Suppressor macrophage treated with lipopolysaccharide for 1 hour (primary cell): ENCODE data around the gene NCKAP5.
"Not testable (repeated sequence)": the region's sequence is repeated elsewhere in the genome, so short reads cannot be mapped to it uniquely, and the experiment has no call there.

Experiments used
- DNase-seq, 3 donors: peaks; one replicate each; pipeline ENCODE4 v3.0.0-alpha.2; 2020 to 2022

Gene NCKAP5

GRCh38 chr2:133496501-133497269 is 71.6 kb downstream of the NCKAP5 start:
- DNase-seq, result no peak

- no peak for DNase-seq
These were observed 73.0 kb downstream of the NCKAP5 start for GRCh38 chr2:133495226-133495625.

GRCh38 chr2:133492719-133493380 is 75.4 kb downstream of the NCKAP5 start:
- no peak for DNase-seq

GRCh38 chr2:133490411-133490980 is 77.8 kb downstream of the NCKAP5 start:
- no peak for DNase-seq

DNA sequence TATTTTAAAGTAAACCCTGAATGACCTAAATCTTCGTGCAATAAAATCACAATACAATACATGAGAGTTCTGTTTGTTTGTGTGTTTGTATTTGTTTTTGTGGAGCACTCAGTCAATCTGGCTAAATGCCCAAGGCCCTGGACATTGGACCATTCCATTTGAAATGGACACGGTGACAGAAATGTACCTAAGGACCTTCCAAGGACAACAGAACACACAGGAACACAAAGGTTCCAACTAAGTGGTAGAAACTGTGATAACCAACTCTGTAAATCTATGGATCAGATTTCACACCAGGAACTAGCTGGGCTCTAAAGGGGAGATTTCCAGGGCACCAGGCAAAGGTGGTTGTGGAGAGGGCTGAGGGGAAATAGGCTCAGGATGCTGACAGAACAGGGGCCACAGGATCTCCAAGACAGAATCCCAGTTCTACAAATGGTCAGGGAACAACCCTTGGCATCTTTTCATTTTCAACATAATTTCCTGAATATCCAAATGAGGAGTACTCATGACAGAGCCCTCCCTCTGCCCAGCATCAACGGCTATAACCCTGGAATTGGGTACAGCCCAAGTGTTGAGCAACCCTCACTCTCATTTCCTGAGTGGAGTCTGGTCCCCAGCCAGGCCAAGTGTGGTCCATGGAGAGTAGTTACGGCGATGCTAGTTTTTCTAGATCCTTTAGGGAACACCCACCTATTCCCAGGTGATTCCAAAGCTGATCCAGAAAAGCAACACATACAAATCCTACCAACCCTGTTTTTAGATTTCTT is 78.4 kb downstream of the NCKAP5 start:
- no peak for DNase-seq

GRCh38 chr2:133489146-133489545 is 79.1 kb downstream of the NCKAP5 start:
- DNase-seq, result no peak

DNA sequence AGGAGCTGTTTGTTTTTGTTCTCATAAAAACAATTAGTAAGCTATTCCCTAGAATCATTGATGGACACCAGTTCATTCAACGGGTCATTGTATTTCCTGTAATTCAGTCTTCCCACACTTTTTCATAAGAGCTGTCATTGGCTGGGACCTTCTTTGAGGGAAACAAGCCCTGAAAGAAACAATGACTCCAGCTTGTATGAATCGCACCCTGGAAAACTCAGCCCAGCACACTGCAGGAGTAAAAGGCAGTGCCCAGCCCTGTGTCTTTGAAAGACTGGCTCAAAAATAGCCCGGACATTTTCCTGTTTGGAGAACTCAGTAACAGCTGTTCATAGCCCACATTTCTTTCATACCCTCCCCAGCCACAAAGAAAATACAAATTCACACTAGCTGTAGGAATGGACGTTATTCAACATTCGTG is 81.5 kb downstream of the NCKAP5 start:
- DNase-seq, result no peak

GRCh38 chr2:133485868-133486267 is 82.4 kb downstream of the NCKAP5 start:
- DNase-seq, result no peak

DNA sequence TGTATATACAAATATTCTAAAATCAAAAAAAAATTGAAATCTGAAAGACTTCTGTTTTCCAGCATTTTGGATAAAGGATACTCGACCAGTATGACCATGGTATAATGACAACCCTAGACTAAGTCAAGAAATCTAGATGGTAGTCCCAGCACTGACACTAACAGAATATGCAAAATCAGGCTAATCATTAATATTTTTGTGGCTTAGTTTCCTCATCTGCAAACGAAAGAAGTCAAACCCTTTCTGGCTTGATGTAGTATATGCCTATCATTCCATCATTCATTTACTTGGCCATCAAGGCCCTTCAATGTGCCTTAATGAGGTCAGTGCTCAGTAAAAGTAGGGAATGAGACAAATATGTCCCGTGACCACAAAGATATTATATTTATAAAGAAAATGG is 83.5 kb downstream of the NCKAP5 start:
- DNase-seq, result no peak

DNA sequence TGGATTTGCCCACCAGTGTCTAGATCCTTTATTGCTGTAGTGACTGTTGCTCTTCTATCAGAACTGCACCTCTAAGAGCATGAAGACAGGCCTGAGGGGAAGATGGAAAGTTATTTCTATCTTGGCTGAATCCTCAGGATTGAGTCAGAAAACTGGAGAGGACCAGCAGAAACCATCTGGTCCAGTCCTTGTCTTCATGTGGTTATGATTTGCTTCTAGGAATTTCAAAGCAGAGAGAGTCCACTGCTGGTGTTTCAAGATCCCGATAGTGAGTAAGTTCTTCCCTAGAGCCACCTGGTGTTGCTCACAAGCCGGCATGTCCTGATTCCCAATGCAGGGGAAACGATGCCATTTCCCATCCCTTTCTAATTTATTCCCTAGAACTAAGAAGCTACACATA is 84.2 kb downstream of the NCKAP5 start:
- no peak for DNase-seq

DNA sequence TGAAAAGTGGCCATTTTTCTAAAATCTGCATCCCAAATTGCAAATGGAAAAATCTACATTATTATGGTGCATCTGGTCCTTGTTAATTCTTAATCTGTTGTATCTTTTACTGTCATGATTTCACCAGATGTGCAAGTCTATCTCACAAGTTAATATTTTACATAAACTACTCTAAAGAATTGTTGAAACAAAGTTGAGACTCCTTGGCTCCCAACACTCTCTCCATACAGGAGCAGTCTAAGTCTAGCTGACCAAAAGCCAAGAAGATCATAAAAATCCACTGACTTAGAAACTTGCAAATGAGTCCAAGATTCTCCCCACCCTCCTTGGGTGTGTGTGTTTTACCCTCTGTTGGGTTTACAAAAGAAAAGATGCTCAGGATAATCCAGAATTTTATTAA is 85.1 kb downstream of the NCKAP5 start:
- no peak for DNase-seq

GRCh38 chr2:133480707-133481429 is 87.4 kb downstream of the NCKAP5 start:
- DNase-seq, result no peak

GRCh38 chr2:133477616-133477990 is 90.7 kb downstream of the NCKAP5 start:
- DNase-seq, result no peak

GRCh38 chr2:133476931-133477615 is 91.2 kb downstream of the NCKAP5 start:
- no peak for DNase-seq

- no peak for DNase-seq
These were observed 92.0 kb downstream of the NCKAP5 start for GRCh38 chr2:133476286-133476685.

DNA sequence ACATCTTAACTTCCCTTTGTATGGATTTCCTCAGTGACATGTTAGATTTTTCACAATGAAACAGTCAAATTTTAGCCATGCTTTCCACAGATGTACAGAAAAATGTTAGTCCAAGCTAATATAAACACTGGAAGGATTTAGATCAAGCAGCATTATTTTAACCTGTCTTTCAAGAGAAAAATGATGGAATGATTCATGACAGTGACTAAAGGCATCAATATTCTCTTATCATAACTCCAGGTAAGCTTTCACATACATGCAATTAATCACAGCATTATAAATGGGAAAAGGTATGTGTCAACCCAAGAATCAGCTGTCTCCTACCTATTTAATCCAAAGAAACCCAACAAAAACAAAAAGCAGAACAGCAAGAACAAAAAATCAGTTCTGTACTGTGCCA is 92.7 kb downstream of the NCKAP5 start:
- DNase-seq, result no peak

DNA sequence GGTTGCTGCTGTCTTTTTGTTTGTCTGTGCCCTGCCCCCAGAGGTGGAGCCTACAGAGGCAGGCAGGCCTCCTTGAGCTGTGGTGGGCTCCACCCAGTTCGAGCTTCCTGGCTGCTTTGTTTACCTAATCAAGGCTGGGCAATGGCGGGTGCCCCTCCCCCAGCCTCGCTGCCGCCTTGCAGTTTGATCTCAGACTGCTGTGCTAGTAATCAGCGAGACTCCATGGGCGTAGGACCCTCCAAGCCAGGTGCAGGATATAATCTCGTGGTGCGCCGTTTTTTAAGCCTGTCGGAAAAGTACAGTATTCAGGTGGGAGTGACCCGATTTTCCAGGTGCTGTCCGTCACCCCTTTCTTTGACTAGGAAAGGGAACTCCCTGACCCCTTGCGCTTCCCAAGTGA is 97.8 kb downstream of the NCKAP5 start:
- DNase-seq, result not testable (repeated sequence)

DNA sequence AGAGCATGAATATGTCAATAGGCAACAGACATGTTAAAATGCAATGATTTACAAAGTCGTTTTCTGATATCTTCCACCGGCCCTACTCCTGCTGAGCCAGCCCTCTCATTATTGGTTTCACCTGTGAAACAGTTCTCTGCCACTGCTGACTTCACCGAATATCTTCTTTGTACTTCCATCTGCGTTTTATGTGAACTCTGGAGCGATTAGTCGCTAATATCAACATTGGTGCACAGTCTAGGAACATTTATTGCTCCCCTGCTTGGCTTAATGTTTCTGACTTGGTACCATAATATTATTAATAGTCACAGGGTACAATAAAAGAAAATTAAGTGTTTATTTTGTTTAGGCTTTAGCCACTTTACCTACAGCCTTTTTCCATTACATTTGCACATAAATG is 105.5 kb downstream of the NCKAP5 start:
- DNase-seq, result no peak

DNA sequence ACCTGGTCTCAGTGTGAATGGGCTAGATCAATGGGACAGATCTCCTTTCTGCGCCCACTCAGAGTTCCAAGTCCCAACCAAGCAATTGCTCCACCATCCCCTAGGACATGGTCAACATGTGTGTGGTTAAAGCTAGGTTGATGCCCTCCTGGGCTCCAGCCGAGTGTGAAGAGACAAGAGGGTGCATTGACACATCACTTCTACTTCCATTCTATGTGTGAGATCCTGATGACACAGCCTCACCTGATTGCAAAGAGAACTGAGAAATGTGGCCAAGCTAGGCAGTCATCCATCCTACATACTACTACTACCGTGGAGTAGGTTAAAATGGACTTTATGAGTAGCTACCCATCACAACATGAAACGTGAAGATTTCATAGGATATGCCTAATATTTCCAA is 106.8 kb downstream of the NCKAP5 start:
- no peak for DNase-seq

- no peak for DNase-seq
These were observed 108.7 kb downstream of the NCKAP5 start for GRCh38 chr2:133459590-133459989.

DNA sequence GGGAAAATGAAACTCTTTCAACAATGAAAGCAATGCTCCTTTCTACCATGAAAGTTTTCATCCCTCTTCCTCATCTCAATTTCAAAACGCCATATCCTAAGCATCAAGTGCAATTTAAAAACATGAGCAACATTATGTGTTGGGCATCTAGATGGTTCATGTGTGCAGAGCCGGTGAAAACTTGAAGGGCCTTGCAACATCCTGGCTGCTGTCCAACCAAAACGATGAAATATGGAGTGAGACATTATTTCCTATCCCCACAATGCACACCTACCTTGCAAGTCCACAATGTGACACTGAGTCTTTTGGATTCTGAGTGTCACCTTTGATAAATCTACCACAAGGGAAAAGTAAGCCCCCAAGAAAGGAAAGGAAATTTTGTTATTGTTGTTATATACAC is 110.0 kb downstream of the NCKAP5 start:
- DNase-seq, result no peak

DNA sequence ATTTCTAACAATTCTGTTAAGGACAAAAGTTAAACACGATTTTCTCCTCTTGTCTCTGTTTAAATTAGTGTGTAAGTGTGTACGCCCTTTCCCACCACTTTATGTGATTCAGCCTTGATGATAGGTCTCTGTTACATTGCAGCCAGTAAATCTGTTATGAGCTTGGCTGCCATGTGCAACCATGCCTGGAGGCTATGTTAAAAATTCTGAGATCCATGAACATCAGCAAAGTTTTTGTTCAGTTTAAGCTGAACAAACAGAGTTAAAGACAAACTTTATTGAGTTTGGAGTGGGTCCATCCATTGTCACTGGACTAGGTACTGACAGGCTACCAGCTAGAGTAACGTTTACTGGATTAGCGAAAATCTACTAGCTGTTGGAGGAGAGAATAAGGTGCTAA is 110.4 kb downstream of the NCKAP5 start:
- DNase-seq, result no peak
